ENCODE data around the gene FBXL5. TPM values are rescaled to one million over a fixed set of nuclear protein-coding genes. Genes with fewer than 3 reads are reported as not detected.

The FBXL5 gene
- polyA plus RNA-seq, 2 donors, result 37.5 to 39.9 TPM

- Histone ChIP-seq H3K4me3 (ENCODE audit: low read depth in 1 of 2, low read length in 2 of 2) (no peak overlapping the region), H3K4me1 (ENCODE audit: control insufficient read depth in 2 of 2, insufficient read depth in 2 of 2, low read length in 1 of 2) (peaks cover 0 to 3% of the 10 kb centered on the region in 2 donors), H3K27me3 (ENCODE audit: control insufficient read depth in 1 of 2, insufficient read depth in 2 of 2, low read length in 2 of 2) (no peaks in the 10 kb centered on the region), H3K27ac (ENCODE audit: low read depth in 2 of 2, low read length in 1 of 2) (peak overlapping the region in 1 of 2 donors; percentile 22), H3K9me3 (ENCODE audit: control insufficient read depth in 2 of 2, insufficient read depth in 1 of 2, low read depth in 1 of 2, low read length in 1 of 2) (no peaks in the 10 kb centered on the region), H3K36me3 (ENCODE audit: control insufficient read depth in 2 of 2, insufficient read depth in 2 of 2, low read length in 1 of 2) (no peaks in the 10 kb centered on the region)
- WGBS, 2 donors, result 62 to 63% methylated on average over 3 of the region's 3 CpGs
Observed at GRCh38 chr4:15691346-15692135, 36.4 kb upstream of the FBXL5 start.

- Histone ChIP-seq H3K4me3 (ENCODE audit: low read depth in 1 of 2, low read length in 2 of 2) (no peak overlapping the region), H3K27ac (ENCODE audit: low read depth in 2 of 2, low read length in 1 of 2) (no peak overlapping the region), H3K36me3 (ENCODE audit: control insufficient read depth in 2 of 2, insufficient read depth in 2 of 2, low read length in 1 of 2) (no peaks in the 10 kb centered on the region), H3K27me3 (ENCODE audit: control insufficient read depth in 1 of 2, insufficient read depth in 2 of 2, low read length in 2 of 2) (no peaks in the 10 kb centered on the region), H3K9me3 (ENCODE audit: control insufficient read depth in 2 of 2, insufficient read depth in 1 of 2, low read depth in 1 of 2, low read length in 1 of 2) (no peaks in the 10 kb centered on the region), H3K4me1 (ENCODE audit: control insufficient read depth in 2 of 2, insufficient read depth in 2 of 2, low read length in 1 of 2) (peaks cover 0 to 2% of the 10 kb centered on the region in 2 donors)
- WGBS, 2 donors, result 55 to 56% methylated on average over 7 of the region's 7 CpGs
Observed at GRCh38 chr4:15690020-15690809, 35.1 kb upstream of the FBXL5 start.

- H3K4me1 ChIP-seq (ENCODE audit: control insufficient read depth in 2 of 2, insufficient read depth in 2 of 2, low read length in 1 of 2), result peaks cover 0 to 2% of the 10 kb centered on the region in 2 donors
- H3K27ac ChIP-seq (ENCODE audit: low read depth in 2 of 2, low read length in 1 of 2), result no peak overlapping the region
- H3K36me3 ChIP-seq (ENCODE audit: control insufficient read depth in 2 of 2, insufficient read depth in 2 of 2, low read length in 1 of 2), result no peaks in the 10 kb centered on the region
Observed at GRCh38 chr4:15689540-15689939, 34.4 kb upstream of the FBXL5 start.

GRCh38 chr4:15688051-15688450 lies 32.9 kb upstream of the FBXL5 start:
- H3K36me3 ChIP-seq (ENCODE audit: control insufficient read depth in 2 of 2, insufficient read depth in 2 of 2, low read length in 1 of 2), result no peaks in the 10 kb centered on the region
- no peak overlapping the region for H3K27ac ChIP-seq (ENCODE audit: low read depth in 2 of 2, low read length in 1 of 2)
- no peaks in the 10 kb centered on the region for H3K27me3 ChIP-seq (ENCODE audit: control insufficient read depth in 1 of 2, insufficient read depth in 2 of 2, low read length in 2 of 2)
- peaks cover 0 to 3% of the 10 kb centered on the region in 2 donors for H3K4me1 ChIP-seq (ENCODE audit: control insufficient read depth in 2 of 2, insufficient read depth in 2 of 2, low read length in 1 of 2)
- no peak overlapping the region for H3K4me3 ChIP-seq (ENCODE audit: low read depth in 1 of 2, low read length in 2 of 2)
- WGBS, 2 donors, result 76 to 79% methylated on average over 5 of the region's 5 CpGs
- no peaks in the 10 kb centered on the region for H3K9me3 ChIP-seq (ENCODE audit: control insufficient read depth in 2 of 2, insufficient read depth in 1 of 2, low read depth in 1 of 2, low read length in 1 of 2)

More at GRCh38 chr4:15689540-15689939, 34.4 kb upstream of the FBXL5 start:
- Histone ChIP-seq H3K9me3 (ENCODE audit: control insufficient read depth in 2 of 2, insufficient read depth in 1 of 2, low read depth in 1 of 2, low read length in 1 of 2) (no peaks in the 10 kb centered on the region), H3K27me3 (ENCODE audit: control insufficient read depth in 1 of 2, insufficient read depth in 2 of 2, low read length in 2 of 2) (no peaks in the 10 kb centered on the region), H3K4me3 (ENCODE audit: low read depth in 1 of 2, low read length in 2 of 2) (no peak overlapping the region)
- WGBS, 2 donors, result 88 to 92% methylated on average over 2 of the region's 2 CpGs

GRCh38 chr4:15684498-15684897 lies 29.3 kb upstream of the FBXL5 start:
- Histone ChIP-seq H3K9me3 (ENCODE audit: control insufficient read depth in 2 of 2, insufficient read depth in 1 of 2, low read depth in 1 of 2, low read length in 1 of 2) (no peaks in the 10 kb centered on the region), H3K27ac (ENCODE audit: low read depth in 2 of 2, low read length in 1 of 2) (peak overlapping the region in 1 of 2 donors; percentile 47), H3K27me3 (ENCODE audit: control insufficient read depth in 1 of 2, insufficient read depth in 2 of 2, low read length in 2 of 2) (no peaks in the 10 kb centered on the region), H3K36me3 (ENCODE audit: control insufficient read depth in 2 of 2, insufficient read depth in 2 of 2, low read length in 1 of 2) (no peaks in the 10 kb centered on the region), H3K4me3 (ENCODE audit: low read depth in 1 of 2, low read length in 2 of 2) (no peak overlapping the region), H3K4me1 (ENCODE audit: control insufficient read depth in 2 of 2, insufficient read depth in 2 of 2, low read length in 1 of 2) (peaks cover 0 to 3% of the 10 kb centered on the region in 2 donors)
- WGBS, 2 donors, result 77 to 84% methylated on average over 1 of the region's 1 CpG

GRCh38 chr4:15683143-15683495 lies 28.0 kb upstream of the FBXL5 start:
- Histone ChIP-seq H3K4me1 (ENCODE audit: control insufficient read depth in 2 of 2, insufficient read depth in 2 of 2, low read length in 1 of 2) (peaks cover 0 to 3% of the 10 kb centered on the region in 2 donors), H3K27me3 (ENCODE audit: control insufficient read depth in 1 of 2, insufficient read depth in 2 of 2, low read length in 2 of 2) (no peaks in the 10 kb centered on the region), H3K36me3 (ENCODE audit: control insufficient read depth in 2 of 2, insufficient read depth in 2 of 2, low read length in 1 of 2) (no peaks in the 10 kb centered on the region), H3K27ac (ENCODE audit: low read depth in 2 of 2, low read length in 1 of 2) (no peak overlapping the region), H3K4me3 (ENCODE audit: low read depth in 1 of 2, low read length in 2 of 2) (peak overlapping the region in 1 of 2 donors; percentile 87), H3K9me3 (ENCODE audit: control insufficient read depth in 2 of 2, insufficient read depth in 1 of 2, low read depth in 1 of 2, low read length in 1 of 2) (no peaks in the 10 kb centered on the region)
- 65% methylated on average over 2 of the region's 2 CpGs for WGBS, 2 donors

GRCh38 chr4:15682242-15683142 lies 27.3 kb upstream of the FBXL5 start:
- Histone ChIP-seq H3K27ac (ENCODE audit: low read depth in 2 of 2, low read length in 1 of 2) (peak overlapping the region; percentile 95 to 99), H3K4me1 (ENCODE audit: control insufficient read depth in 2 of 2, insufficient read depth in 2 of 2, low read length in 1 of 2) (peaks cover 0 to 3% of the 10 kb centered on the region in 2 donors), H3K4me3 (ENCODE audit: low read depth in 1 of 2, low read length in 2 of 2) (peak overlapping the region; percentile 71 to 87), H3K27me3 (ENCODE audit: control insufficient read depth in 1 of 2, insufficient read depth in 2 of 2, low read length in 2 of 2) (no peaks in the 10 kb centered on the region), H3K9me3 (ENCODE audit: control insufficient read depth in 2 of 2, insufficient read depth in 1 of 2, low read depth in 1 of 2, low read length in 1 of 2) (no peaks in the 10 kb centered on the region), H3K36me3 (ENCODE audit: control insufficient read depth in 2 of 2, insufficient read depth in 2 of 2, low read length in 1 of 2) (no peaks in the 10 kb centered on the region)
- 25 to 30% methylated on average over 6 of the region's 6 CpGs for WGBS, 2 donors

GRCh38 chr4:15681372-15682241 lies 26.4 kb upstream of the FBXL5 start, which contains the start of gene FAM200B:
TSS of gene FAM200B (plus strand) at chr4:15681827. CDS start at chr4:15686978, 5,151 bp downstream.
- no peaks in the 10 kb centered on the region for H3K27me3 ChIP-seq (ENCODE audit: control insufficient read depth in 1 of 2, insufficient read depth in 2 of 2, low read length in 2 of 2)
- H3K27ac ChIP-seq (ENCODE audit: low read depth in 2 of 2, low read length in 1 of 2), result peak within 1 kb of the TSS; percentile 95 to 99
- 0 to 1% methylated on average over 56 of the region's 56 CpGs for whole genome bisulfite sequencing, 2 donors
- peak within 1 kb of the TSS; percentile 71 to 87 for H3K4me3 ChIP-seq (ENCODE audit: low read depth in 1 of 2, low read length in 2 of 2)
- no peaks in the 10 kb centered on the region for H3K9me3 ChIP-seq (ENCODE audit: control insufficient read depth in 2 of 2, insufficient read depth in 1 of 2, low read depth in 1 of 2, low read length in 1 of 2)
- H3K36me3 ChIP-seq (ENCODE audit: control insufficient read depth in 2 of 2, insufficient read depth in 2 of 2, low read length in 1 of 2), result no peaks in the 10 kb centered on the region
- H3K4me1 ChIP-seq (ENCODE audit: control insufficient read depth in 2 of 2, insufficient read depth in 2 of 2, low read length in 1 of 2), result peaks cover 0 to 3% of the 10 kb centered on the region in 2 donors

Measured in esophagus (tissue), 2 donors.